Measurements from ENCODE around the gene NR2F2.

The NR2F2 gene

DNA sequence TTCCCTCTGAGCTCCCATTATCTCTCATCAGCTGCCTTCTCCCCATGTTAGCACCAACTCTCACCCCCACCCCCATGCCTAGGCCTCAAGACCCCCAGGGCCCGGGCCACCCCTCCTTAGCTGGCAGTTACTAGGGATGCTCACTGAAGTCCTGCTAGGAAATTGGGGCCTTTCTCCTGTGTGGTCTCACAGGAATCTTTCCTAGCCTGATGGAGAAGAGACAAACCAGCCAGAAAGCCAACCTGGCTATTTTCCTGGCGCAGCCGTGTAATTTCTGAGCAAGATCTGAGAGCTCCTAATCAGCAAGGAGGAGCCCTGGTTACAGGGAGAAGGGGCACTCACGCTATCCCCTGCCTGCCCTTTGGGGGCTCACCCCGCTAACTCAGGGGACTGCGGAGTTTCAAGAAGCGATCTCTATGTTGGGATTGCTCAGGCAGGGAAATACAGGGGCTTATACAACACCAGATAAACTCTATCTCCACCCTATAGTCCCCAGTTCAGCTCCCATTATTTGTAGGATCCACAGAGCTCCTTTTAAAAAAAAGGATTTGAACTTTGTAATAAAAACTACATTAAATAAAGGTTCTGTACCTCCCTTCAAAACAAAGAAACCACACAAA is 25.2 kb downstream of the NR2F2 start:
- no peak for DNase-seq

DNA sequence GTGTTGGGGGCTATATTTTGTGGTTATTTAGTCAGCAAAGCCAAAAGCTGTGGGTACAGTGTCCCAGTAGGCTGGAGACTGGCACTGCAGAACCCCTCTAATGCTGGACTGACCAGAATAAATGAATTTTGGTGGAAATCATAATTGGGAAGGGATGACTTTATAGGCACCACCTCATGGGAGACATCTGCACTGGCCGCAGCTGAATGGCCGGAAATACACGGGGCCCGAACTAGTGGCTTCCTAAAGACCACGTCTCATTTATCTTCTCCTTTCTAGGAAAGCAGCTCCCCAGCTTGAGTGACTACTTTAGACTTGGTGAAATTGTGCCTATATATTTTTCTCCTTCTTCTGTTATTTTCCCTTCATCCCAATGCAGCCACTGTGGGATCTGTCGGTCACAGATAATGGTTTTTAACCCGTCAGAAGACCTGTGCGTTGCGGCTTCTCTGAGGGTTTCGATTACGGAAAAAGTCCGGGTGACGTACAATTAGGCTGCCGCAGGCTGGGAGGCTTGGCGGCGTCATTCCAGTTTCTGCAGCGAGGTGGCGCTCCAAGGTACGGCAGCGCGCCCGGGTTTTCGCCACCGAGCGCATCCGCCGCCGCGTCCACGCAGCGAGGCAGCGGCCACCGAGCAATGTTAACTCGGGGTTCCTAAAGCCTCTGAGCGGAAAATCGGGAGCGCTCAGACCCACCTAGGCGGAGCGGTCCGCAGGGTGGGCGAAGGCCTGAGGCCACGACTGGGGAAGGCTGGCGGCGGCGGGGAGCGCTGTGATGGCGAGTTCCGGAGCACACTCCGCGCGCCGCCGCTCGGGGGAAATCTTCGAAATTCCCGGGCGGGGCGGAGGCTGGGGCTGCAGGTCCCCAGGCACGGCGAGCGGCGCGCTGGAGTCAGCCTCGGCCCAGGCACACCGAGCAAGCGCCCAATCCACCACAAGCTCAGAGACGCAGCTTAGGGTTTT is 26.3 kb downstream of the NR2F2 start:
- peak; percentile 66 for DNase-seq

DNA sequence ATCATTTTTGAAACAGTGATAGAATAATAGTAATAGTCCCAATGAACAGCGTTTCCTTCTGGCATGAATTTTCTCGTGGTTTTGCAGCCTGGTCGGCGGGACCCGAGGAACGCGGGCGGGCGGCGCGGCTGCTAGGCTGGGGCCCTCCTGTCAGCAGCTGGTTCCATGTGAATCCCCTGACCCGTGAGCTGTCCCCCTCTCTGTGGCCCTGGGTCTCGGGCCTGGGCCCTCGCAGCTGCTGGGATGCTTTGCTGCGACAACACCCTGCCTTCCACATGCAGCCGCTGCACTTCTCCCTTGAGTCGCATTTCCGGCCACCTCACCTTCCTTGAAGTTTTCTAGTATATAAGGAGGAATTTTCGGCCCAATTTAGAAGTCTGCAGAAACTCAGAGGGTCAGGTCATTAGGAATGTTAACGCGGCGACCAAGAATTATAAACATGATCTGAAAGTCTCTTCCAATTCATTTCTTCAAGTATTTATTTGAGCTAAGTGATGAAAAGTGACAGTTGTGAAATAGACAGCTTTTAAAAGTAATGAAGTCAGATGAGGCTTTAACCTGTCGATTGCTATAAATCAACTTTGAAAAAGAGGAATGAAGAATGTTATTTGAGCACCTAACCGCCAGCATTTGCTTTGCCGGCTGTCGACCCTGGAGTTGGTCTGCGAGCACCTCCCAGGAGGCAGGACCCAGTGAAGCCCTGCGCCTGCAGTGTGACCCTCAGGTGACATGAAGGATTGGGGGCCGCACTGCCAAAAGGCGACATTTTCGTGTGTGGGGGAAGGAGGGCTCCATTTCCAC is 27.7 kb downstream of the NR2F2 start:
- DNase-seq: no peak

- DNase-seq: no peak
Observed at GRCh38 chr15:96358821-96359615, 28.5 kb downstream of the NR2F2 start.

GRCh38 chr15:96359616-96360521 is 29.4 kb downstream of the NR2F2 start:
- no peak for DNase-seq

GRCh38 chr15:96360581-96361308 is 30.2 kb downstream of the NR2F2 start:
- DNase-seq: no peak

DNA sequence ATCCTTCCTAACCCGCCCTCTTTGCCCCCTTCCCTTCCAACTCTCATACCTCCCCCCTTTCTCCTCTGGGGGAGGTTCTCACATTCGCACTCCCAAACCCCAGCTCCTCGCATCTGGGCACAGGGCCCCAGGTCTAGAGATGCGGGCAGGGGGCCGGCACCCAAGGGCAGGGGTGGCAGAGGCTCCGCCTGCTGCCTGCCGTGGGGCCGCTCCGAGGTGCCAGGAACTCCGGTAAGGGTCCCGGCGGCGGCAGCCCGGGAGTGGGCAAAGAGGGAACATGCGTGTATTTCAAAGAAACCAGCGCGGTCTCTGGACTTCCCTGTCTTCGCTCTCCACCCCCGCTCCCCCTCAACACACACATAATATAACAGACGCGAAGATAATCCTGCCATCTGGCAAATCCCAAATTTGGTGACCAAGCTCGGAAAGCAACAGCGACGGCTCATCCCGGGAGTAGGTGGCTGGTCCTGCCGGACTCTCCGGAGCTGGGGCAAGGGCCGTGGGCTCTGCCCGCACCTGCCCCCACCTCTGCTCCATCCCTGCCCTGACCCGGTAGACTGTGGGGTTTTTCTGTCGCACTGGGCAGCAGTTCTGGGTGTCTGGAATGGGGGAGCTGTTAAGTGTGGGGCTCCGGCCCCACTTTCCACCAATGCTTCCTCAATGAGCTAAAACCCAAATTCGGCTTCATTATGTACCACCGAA is 31.0 kb downstream of the NR2F2 start:
- no peak for DNase-seq

- no peak for DNase-seq
Observed at GRCh38 chr15:96362011-96362754, 31.7 kb downstream of the NR2F2 start.

DNA sequence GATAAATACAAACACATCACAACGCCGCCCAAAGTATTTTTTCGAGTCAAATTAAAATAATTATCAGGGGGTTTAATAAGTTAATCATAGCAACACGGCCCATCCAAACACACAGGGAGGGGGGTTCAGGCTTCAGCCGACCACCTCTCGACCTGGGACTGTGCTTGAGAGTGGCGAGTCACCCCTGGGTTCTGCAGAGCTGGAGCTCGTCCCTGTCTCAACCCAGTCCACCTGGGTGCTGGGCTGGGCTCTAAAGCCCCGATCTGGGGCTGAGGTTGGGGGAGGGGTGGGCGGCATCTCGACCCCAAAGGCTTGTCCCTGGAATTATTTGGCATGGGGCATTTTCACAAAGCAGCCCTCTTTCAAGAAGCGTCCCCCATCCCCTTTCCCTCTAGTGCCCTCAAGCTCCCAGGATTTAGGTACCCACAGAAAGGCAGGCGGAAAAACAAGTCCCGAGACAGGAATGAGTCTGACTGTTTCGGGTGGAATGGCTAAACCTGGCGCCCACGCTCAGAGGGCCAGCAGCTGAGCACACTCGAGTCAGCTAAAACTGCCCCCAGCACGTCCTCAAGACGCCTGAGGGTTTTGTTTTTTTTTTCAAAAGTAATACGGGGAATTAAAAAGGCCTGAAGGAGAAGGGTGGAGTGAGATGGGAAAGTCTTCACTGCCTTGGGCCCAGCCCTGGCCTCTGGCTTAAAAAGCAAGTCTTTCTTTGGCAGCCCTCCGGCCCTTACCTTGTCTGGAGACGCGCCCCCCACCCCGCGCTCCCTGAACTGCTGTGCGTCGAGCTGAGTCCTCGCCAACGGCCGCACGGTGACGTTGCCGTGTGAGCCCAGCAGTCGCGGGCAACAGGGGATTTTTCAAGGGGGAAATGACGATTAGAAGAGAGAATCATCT is 32.5 kb downstream of the NR2F2 start:
- no peak for DNase-seq

DNA sequence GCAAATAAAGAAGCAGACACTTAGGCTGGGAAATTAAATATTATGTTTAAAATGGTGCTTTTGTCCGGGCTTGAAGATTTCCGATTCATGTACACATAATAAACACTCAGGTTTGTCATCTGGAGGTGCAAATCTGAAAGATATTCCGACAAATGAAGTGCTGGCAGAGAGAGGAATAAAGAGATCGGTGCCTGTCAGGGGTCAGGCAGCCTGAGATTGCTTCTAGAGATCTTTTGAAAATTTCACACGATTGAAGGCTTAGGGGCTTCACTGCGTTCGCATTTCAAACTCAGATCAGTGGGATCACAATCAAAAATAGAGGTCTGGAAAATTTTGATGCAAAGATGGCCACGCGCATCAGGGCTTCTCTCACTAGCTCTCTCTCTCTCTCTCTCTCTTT is 33.2 kb downstream of the NR2F2 start:
- no peak for DNase-seq

DNA sequence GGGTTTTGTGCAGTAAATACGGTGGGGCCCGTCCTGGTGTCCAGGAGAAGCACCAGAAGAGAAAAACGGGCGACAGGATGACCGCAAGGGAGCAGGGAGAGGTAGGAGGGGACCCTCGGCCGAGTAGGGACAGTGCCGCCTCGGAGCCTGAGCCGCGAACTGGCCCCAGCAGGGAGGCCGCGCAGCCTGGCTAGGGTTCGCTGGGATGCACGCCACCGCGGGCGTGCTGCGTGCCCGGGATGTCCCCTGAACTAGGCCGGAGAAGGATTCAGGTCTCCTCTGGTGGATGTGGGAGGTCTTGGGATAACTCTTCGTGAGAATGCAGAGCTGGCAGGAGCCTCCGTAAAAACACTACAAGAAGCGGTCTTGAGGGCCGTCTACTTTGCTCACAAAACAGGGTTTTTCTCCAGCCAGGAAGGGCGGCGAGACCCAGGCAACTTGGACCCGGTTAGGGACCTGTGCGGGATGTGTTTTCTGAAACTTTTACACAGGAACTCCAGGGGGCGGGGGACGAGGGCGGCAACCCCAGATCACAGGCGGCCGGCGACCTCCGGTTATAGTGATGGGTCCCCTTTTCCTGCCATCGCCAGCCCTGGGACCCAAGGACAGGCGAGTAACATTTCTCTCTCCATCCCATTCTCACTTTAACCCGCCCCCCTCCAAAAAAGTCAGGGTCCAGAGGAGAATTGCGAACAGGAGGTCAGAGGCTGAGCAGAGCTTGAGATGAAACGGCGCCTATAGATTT is 35.5 kb downstream of the NR2F2 start:
- no peak for DNase-seq

GRCh38 chr15:96366526-96366877 is 36.0 kb downstream of the NR2F2 start:
- no peak for DNase-seq

- no peak for DNase-seq
Observed at GRCh38 chr15:96367311-96368200, 37.1 kb downstream of the NR2F2 start.

DNA sequence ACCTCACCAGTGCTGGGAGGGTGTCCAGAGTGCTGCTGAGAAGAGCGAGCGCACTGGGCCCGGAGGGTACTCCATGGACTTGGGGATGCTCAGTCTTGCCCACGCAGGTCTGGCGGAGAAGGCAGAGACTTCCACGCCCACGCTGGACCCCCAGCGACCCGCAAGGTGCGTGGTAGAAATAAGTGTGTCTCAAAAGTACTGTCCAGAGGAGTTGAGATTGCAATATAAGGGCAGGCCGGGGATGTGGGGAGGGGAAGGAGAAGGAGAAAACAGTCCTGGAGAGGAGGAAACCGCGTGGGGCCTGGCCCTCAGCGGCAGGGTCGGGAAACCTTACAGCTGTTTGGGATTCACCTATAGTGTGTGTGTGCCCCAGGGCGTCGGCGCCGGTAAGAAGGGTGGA is 38.9 kb downstream of the NR2F2 start:
- DNase-seq: no peak

- no peak for DNase-seq
Observed at GRCh38 chr15:96369825-96370621, 39.5 kb downstream of the NR2F2 start.

- DNase-seq: no peak
Observed at GRCh38 chr15:96372554-96372953, 42.1 kb downstream of the NR2F2 start.
